Ammon's horn (tissue), 1 donor: Measurements from ENCODE around the gene KLF11.

Experiments
- DNase-seq: peaks from one replicate; pipeline ENCODE4 v3.0.0-alpha.2; 2016; ENCODE audit warnings: low spot score

Gene KLF11

DNA sequence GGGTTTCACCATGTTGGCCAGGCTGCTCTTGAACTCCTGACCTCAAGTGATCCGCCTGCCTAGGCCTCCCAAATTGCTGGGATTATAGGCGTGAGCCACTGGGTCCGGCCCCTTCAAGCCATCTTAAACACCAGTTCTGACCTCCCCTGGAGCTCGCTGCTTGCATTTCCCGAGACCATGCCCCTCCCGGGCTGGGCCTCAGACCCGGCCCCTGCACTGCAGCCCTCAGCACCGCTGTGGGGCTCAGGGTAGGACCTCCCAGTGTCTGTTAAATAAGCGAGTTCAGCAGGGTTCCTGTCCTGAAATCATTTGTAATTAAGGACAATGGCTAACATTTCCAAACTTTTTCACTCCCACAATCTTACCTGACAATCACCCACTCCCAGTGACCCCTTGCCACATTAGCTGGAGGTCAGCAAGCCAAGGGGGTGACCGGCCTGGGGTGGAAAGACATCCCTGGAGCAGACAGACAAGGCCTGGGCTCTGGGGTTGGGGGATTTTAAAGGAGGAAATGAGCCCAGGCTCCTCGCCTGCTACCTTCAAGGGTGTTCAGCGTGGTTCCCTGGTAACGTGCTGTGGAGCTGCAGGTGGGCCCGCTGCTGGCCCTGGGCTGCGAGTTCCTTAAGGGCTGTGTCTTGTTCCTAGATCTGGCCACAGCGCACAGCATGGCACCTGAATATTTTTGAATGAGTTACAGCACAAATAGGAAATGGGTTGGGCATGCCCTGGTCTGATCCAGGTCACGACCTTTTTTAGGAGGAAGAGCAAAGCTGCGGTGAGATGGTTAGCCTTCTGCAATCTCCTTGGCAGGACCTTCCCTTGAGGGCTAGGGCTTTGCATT, 21.8 kb downstream of the KLF11 start:
- DNase-seq = no peak

DNA sequence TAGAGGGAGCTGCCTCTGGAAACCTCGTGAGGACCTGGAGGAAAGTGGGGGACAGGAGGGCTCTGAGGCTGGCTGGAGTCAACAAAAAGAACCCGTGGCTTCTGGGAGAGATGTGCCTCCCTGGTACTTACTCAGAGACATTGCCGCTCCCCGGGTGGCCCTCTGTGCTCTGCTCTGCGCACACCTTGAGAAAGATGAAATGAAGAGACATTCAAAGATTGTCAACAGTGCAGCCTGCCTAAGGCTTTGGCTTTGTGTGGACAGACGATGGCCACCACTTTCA, 22.4 kb downstream of the KLF11 start:
- no peak for DNase-seq

DNA sequence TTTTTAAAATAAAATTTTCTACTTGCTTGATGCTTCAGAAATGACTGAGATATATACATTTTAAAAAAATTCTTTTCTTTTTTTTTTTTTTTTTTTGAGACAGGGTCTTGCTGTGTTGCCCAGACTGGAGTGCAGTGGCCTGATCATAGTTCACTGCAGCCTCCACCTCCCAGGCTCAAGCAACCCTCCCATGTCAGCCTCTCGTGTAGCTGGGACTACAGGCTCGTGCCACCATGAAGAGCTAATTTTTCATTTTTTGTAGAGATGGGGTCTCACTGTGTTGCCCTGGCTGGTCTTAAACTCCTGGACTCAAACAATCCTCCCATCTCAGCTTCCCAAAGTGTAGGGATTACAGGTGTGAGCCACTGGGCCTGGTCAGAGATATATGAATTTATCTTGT, 24.0 kb downstream of the KLF11 start:
- no peak for DNase-seq

DNA sequence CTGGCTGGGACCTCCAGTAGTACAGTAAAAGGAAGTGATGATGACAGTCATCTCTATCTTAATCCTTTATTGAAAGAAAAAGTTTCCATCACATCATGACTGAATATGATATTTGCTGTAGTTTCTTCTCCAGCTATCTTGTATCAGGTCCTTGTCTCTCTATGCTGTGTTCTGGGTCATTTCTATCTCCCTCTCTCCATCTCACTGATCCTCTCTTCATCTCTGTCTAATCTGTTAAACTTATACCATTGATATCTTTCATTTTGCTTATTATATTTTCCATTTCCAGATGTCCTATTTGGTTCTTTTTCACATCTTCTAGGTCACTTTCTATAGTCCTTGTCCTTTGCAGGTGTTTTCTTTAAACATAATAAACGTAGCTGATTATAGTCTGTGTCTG, 24.5 kb downstream of the KLF11 start:
- DNase-seq = no peak

DNA sequence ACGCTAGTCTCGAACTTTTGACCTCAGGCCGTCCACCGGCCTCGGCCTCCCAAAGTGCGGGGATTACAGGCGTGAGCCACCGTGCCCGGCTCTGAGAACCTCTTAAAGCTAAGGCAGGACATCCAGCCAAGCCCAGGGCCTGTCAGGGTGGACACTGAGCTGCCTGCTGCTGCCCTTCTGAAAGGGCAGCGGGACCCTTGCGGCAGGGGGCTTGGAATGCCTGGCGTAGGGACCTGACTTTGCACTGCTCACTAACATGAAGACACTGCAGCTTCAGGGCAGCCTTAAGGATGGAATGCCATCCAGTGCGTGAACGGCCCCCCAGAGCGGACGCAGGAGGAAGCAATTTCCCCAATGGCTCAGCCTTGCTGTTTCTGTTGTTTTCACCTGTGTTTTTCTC, 27.8 kb downstream of the KLF11 start:
- no peak for DNase-seq

DNA sequence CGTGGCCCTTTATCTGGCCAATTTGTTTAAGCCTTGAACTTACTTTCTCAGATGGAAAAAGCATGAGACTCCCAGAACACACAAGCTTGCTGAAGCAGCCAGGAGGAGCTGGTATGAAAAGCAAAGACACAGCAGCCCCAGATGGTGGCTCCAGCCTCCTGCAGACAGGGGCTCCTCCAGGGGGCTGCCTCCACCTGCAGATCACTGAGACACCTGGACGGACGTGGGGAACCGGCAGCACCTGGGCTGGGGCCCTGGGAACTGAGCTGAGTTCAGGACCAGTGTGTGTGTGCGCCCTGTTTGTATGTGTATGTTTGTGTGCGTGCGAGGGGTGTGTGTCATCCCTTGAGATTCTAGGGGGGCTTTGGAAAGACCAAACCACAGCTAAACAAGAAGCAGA, 28.2 kb downstream of the KLF11 start:
- no peak for DNase-seq

DNA sequence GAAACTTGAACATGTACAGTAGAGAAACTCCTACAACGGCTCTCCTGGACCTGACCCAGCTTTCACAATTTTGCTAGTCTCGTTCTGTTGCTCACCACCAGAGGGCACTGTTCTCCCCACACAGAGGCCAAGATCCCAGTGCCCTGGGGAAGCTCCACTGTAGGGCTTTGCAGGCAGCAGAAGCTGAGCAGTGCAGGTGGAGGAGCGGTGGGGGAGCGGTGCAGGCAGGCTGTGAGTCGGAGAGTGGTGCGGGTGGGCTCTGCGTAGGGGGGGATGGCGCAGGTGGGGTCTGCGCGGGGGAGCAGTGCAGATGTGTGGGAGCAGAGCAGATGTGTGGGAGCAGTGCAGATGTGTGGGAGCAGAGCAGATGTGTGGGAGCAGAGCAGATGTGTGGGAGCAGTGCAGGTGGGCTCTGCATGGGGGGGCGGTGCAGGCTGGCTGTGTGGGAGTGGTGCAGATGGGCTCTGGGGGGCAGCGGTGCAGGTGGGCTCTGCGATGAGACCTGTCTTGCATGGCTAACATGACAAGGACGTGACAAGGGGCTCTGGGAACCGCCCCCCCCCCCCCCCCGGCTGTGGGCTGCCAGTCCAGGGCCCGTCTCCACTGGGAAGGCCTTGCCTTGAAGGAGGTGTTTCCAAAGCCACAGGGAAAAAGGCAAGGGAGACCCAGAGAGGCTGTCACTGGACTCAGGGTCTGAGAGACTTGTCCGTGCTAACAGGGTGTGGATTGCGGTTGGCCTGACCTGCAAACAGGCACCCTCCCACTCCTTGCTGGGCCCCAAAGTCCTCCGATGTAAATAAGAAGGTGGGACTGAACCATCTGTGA, 29.5 kb downstream of the KLF11 start:
- DNase-seq = peak; percentile 88

DNA sequence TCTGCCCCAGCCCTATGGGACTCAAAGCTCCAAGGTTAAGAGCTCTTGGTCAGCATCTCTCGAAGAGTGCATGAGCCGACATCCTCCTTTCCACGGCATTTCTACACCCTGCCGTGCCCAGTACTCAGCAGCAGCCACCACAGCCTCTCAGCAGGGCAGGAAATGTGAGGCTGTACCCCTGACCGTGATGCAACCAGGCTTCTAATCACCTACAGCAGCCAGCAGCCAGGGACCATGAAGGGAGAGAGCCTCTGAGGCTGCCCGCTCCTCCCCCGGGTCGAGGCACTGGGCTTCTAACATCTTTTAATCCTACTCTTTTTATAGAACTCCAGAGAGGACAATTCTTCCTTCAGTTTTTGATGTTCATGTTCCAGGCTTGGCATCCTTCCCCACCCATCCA, 30.4 kb downstream of the KLF11 start:
- DNase-seq = no peak

DNA sequence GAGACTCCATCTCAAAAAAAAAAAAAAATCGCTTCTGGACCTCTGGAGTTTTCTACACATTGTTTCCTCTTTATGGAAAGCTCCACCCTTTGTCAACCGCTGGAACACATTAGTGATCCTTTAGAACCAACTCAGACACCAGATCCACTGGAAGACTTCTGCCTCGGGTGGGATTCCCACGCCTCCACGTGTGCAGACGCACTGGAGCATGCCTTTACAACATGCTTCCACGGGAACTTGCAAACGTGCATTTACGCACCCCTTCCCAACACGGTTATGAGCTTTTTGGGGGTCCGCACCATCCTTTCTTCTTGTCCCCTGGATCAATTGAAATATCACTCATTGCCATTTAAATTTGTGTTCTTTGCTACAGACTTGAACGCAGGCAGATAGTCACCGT, 31.8 kb downstream of the KLF11 start:
- no peak for DNase-seq

DNA sequence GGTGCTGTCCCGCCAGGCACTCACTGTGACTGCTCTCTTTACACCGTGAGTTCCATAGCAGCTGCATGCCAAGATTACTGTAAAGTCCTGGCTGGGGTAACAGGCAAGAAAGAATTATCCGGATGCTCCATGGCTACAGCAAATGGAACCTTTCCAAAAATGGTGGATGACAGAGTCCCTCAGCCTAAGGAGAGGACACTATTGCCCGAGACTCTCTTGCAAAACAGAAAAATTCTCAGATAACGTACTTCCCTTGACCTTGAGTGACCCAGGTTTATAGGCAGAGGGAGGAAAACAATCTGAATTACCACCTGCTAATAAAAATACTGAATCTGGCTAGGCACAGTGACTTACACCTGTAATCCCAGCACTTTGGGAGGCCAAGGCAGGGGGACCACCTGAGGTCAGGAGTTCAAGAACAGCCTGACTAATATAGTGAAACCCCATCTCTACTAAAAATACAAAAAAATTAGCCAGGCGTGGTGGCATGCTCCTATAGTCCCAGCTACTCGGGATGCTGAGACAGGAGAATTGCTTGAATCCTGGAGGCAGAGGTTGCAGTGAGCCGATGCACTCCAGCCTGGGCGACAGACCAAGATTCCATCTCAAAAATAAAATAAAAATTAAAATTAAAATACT, 32.3 kb downstream of the KLF11 start:
- no peak for DNase-seq

DNA sequence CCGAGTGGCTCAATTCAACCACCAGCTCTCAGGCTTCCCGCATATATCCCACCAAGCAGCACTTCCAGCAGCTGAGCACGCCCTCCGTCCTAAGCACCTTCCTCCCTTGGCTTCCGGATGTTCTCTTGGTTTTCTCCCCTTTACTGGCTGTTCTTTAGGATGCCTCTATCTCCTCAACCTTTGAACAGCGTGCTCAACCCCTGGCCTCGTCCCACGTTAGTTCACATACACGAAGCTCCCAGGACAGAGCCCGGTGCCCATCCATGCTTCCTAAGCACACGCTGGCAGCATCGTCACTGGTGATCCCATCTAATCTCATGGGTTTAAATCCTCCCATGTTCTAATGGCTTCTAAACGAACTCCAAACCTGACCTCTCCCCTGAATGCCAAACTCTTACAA, 33.2 kb downstream of the KLF11 start:
- DNase-seq = no peak

DNA sequence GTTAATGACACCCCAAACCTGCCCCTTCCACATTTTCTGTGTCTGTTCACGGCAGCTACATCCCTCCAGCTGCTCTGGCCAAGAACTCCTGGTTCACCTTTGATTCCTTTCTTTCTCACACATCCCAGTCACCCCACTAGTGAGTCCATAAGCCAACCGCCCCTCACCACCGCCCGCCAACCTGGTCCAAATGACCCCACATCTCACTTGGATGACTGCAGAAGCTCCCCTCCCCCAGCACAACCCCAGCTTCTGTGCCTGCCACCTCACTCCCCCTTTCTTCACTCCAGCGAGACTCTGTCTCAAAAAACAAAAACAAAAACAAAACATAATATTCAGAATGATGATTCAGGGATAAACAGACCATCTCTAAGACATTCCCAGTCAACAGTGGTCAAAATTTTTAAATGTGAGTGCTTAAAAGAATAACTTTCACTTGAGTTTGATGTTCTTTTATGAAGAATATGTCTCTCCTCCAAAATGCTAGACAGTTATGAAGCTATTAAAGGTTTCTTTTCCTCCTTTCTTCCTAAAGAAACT, 33.7 kb downstream of the KLF11 start:
- DNase-seq = no peak

DNA sequence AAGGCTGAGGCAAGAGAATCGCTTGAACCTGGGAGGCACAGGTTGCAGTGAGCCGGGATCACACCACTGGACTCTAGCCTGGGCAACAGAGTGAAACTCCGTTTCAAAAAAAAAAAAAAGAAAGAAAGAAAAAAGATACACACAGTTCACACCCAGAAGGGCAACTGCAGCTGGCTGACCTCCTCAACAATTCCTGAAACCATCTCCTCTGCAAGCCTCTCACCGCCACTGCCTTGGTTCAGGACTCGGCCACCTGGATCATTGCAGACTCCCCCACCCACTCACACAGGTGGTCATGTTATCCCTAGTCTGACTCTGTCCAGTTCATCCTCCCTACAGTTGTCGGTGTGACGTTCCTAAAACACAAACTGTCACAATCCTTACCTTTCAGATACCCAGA, 34.7 kb downstream of the KLF11 start:
- DNase-seq = no peak

DNA sequence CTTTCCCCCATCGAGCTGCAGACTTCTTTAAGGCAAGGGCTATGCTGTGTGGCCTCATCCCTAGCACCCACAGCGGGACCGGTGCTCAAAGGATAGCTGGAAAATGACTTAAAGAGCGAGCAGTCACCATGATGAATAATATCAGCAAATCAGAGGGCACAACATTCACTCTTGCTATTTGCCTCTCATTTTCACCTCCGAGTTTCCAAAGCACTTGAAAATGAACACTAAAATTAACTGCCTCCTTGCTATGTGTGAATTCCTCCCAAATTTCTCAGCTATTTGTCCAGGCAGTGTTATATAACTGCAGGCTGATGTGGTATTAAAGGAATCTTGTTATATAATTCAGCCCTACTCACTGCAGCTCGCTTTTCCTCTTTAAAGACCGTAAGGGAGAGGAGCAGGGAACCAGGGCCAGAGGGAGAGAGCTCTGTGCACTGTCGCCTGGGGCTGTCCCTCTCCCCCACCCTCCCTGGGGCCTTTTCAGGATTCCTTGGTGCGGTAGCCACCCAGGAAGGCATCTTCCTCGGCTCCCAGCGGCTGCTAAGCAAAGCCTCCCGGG, 35.4 kb downstream of the KLF11 start:
- no peak for DNase-seq

DNA sequence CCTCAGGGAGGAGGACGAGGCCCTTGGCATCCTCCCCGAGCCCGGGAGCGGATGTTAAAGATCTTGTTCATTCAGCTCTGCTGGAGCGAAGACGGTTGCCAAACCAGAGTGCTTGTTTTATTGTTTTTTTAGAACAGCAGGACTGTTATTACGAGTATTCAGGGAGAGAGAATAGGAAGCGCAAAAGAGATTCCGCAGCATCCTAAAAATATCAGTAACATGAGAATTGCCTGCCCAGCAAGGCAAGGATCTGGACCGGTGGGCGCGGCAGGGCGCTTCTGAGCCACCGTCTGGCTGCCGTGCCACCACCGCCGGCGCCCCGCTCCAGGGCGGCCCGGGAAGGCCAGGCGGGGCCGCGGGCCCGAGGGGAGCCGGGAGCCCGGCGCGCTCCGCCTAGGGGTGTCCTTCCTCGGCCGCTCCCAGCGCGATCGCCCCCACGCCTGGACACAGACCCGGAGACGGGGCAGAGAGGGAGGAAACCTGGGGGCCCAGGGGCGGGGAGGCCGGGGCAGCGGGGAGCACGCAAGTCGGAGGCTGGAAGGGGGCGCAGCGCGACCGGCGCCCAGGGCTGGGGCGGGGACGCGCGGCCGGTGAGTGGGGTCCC, 36.0 kb downstream of the KLF11 start:
- DNase-seq = peak; percentile 28

DNA sequence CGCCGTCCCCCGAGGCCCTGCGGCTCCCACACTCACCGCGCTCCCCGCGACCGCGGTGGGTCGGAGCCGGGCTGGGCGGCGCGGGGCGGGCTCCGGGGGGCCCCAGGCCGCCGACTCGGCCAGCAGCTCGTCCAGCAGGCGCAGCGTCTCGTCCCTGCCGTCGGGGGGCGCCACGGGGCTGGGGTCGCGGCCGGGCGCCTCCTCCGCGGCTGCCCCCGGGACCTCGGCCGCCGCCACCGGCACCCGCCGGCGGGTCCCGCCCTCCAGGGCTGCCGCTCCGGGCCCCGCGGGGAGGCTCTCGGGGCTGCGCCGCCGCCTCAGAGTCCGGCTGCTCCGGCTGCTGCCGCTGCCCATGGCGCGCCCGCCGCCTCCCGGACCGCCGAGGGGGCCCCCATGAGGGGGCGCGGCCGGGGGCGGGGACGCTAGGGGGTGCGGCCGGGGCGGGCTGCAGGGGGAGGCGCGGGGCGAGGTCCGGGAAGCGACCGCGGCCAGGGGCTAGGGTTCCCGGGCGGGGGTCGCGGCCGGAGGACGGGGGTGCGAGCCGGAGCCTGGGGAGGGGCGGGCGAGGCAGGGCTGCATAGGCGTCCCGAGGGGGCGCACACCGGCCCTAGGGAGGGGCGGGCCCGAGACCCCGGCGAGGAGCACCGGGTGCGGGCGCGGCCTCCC, 36.7 kb downstream of the KLF11 start, which contains the start of gene CYS1:
CYS1 (minus strand) TSS at position 542 of the 666 bp plus-strand sequence; CDS start at position 354, 188 bp downstream.
- no peak for DNase-seq

DNA sequence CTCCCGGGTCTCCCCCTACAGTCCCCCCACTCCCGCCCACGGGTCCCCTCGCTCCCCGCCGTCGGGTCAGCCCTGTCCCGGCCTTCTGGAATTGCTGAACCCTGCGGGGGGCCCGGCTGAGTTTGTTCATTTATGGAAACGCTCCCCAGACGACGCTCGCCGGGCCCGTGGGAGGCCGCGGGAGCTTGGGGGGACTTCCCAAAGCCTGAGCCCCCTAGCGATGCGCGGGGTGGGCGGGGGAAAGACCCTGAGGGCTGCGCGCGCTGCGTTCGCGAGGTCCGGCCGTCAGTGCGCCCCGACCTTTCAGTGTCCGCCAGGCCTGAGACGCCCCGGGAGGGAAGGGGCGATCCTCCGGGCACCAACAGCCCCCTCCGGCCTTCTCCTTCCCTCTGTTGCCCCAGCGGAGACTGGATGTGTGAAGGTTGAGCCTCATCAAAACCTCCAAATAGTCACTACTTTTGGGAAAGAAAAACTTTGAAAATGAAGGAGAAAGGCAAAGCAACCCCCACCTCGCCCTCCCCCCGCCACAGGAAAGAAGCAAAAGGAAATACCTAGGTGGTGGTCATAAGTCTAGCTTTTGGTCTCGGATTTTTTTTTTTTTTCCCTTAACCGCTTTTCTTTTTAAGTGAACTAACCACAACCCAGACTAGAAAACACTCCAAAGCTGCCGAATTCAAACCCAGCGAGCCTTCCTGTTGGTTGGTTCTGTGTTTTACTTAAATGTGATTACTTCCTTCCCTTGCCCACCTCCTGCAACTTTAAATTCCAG, 37.4 kb downstream of the KLF11 start:
- no peak for DNase-seq

DNA sequence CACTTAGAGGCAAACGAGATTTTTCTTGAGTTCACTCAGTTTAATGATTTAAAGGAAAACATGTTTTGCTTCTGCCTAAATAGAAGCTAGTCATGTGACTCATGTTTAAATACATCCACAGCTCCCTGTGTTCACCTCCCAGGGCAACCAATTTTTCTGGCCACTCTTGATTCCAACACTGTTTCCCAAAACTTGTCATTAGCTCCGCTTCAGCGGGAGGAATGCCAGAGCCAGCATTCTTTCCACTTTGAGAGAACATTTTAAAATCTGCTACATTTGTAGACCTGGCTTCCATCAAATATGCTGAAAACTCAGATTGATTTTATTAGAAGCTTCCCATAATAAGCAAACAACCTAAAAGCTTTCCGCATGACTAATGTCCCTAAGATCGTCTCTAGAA, 39.7 kb downstream of the KLF11 start:
- no peak for DNase-seq

DNA sequence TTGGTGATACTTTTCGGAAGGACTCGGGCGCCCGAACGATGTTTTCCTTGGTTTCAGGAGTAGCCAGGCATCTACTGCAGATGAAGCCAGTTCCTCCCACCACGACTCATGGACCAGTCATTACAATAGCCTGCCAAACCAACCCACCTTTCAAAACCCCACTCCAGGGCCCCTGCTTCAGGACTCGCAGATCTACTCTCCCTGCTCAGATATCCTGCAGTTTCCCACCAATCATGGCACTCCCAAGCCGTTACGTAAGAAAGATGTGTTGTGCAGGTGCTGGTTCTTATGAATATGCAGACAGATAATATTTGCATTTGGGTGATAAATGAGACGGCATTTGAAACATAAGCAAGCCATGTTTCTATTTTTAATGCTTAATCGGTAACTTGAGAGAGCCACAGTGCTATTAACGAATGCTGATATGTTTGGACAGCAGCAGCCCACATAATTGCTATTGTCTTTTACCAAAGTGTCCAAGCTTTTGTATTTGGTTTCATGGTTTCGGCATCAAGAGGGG, 40.4 kb downstream of the KLF11 start:
- no peak for DNase-seq

DNA sequence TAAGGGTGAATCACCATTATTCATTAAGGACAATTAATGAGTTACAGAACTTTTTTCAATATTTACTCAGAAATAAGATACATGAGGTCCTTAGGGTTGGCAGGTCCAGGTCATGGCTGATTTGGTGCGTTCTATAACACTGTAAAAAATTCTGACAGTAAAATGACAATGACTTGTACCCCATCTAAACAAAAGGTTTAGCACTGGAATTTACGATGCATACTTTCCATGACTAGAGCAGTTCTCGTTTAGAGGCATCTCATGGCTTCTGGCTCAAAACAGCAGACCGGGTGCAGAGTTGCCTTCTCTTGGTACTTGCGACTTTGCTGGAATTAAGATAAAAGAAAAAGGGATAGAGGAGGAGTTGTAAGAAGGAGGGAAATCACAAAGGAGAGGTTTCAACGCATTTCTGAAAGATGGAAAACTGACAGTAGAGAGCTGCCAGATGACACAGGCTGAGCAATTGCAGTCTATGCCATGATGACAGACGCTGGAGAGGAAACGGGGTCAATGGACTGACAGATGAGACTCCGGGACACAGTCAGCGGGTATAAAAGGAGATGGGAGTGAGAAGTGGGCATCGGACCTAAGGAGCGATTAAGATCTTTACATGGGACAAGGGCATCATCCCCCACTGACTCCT, 41.0 kb downstream of the KLF11 start:
- no peak for DNase-seq
